ENCODE measurements around the gene DSCAM.
"Not testable (repeated sequence)": the region's sequence is repeated elsewhere in the genome, so short reads cannot be mapped to it uniquely, and the experiment has no call there.

Gene DSCAM, protein sequence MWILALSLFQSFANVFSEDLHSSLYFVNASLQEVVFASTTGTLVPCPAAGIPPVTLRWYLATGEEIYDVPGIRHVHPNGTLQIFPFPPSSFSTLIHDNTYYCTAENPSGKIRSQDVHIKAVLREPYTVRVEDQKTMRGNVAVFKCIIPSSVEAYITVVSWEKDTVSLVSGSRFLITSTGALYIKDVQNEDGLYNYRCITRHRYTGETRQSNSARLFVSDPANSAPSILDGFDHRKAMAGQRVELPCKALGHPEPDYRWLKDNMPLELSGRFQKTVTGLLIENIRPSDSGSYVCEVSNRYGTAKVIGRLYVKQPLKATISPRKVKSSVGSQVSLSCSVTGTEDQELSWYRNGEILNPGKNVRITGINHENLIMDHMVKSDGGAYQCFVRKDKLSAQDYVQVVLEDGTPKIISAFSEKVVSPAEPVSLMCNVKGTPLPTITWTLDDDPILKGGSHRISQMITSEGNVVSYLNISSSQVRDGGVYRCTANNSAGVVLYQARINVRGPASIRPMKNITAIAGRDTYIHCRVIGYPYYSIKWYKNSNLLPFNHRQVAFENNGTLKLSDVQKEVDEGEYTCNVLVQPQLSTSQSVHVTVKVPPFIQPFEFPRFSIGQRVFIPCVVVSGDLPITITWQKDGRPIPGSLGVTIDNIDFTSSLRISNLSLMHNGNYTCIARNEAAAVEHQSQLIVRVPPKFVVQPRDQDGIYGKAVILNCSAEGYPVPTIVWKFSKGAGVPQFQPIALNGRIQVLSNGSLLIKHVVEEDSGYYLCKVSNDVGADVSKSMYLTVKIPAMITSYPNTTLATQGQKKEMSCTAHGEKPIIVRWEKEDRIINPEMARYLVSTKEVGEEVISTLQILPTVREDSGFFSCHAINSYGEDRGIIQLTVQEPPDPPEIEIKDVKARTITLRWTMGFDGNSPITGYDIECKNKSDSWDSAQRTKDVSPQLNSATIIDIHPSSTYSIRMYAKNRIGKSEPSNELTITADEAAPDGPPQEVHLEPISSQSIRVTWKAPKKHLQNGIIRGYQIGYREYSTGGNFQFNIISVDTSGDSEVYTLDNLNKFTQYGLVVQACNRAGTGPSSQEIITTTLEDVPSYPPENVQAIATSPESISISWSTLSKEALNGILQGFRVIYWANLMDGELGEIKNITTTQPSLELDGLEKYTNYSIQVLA (N-terminal part only)

DNA sequence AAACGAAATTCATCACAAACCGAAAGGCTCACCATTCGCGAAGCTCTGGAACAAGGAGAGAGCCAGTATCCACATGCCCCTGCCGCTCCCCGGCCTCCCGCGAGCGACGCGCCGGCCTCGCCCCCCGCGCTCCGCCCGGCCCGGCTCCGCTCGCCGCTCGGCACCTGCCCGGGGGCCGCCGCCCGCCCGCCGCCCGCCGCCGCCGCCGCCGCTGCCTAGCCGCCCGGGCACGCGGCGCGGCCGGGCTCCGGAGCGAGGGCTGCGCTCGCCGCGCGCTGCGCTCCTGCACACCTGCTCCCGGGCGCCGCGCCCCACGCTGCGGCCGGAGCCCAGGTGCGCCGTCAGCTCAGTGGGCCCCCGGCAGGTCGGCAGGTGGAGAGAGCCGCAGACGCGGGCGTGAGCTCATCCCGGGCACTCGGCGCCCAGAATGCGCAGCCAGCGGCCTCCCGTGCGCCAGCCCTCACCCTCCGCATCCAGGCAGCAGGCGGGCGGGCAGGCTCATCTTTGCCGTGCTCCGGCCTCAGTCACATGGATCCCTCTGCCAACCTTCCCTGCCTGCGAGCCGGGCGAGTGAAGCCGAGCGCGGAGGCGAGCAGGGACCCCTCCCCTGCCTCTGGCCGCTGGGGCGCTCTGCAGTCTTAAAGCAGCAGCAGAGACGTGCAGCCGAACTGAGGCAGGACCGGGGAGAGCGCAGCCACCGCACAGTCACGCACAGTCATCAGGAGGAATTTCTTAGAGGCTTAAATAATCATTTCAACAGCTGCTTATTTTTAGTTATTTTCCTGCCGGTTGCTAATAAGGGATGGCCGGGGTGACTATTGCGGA lies at the start of gene DSCAM:
Gene DSCAM, minus strand, starts transcription at position 572 of the 825 bp plus-strand sequence. Its CDS starts 497 bp downstream, at position 75.
- Mint-ChIP-seq H3K4me1 (ENCODE audit: low read depth) (no peaks in the 10 kb centered on the region), H3K4me3 (no peak within 1 kb of the TSS), H3K9me3 (no peaks in the 10 kb centered on the region), H3K27me3 (ENCODE audit: low read depth) (peaks cover 35% of the 10 kb centered on the region), H3K27ac (no peak within 1 kb of the TSS), H3K36me3 (ENCODE audit: low read depth) (no peaks in the 10 kb centered on the region)
- DNase-seq (ENCODE audit: low spot score) = no peak

DNA sequence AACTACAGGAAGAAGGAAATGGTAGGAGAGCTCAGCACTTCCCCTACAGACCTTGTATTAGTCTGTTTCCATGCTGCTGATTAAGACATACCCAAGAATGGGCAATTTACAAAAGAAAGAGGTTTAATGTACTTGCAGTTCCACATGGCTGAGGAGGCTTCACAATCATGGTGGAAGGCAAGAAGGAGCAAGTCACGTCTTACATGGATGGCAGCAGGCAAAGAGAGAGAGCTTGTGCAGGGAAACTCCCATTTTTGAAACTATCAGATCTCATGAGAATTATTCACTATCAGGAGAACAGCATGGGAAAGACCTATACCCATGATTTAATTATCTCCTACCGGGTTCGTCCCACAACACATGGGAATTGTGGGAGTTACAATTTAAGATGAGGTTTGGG lies 48.7 kb upstream of the DSCAM start:
- H3K4me3 Mint-ChIP-seq; DNase-seq (ENCODE audit: low spot score); H3K27ac Mint-ChIP-seq; H3K4me1 Mint-ChIP-seq (ENCODE audit: low read depth); H3K36me3 Mint-ChIP-seq (ENCODE audit: low read depth); H3K27me3 Mint-ChIP-seq (ENCODE audit: low read depth): not testable (repeated sequence)
- peaks cover 27% of the 10 kb centered on the region for H3K9me3 Mint-ChIP-seq

DNA sequence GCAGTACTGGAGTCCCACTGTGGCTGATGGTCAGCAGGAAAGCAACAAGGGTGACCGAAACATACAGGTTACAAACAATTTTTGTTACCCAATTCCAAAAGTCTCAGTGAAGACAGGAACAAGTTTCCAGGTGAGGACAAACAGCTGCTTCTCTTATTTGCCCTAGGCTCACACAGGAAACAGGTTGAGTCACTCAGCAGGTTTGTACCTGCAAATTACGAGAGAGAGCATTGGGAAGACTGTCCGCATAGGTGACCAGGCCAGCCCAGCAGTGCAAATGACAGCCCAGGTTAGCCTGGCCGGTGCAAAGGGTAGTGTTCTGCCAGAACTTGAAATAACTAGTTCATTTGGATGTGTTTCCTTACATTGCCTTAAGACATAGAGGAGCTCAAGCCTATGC lies 40.0 kb upstream of the DSCAM start:
- no peaks in the 10 kb centered on the region for H3K27me3 Mint-ChIP-seq (ENCODE audit: low read depth)
- no peak for DNase-seq (ENCODE audit: low spot score)
- no peaks in the 10 kb centered on the region for H3K4me1 Mint-ChIP-seq (ENCODE audit: low read depth)
- H3K4me3 Mint-ChIP-seq = no peak overlapping the region
- H3K36me3 Mint-ChIP-seq (ENCODE audit: low read depth) = no peaks in the 10 kb centered on the region
- peaks cover 8% of the 10 kb centered on the region for H3K9me3 Mint-ChIP-seq
- H3K27ac Mint-ChIP-seq = no peak overlapping the region

DNA sequence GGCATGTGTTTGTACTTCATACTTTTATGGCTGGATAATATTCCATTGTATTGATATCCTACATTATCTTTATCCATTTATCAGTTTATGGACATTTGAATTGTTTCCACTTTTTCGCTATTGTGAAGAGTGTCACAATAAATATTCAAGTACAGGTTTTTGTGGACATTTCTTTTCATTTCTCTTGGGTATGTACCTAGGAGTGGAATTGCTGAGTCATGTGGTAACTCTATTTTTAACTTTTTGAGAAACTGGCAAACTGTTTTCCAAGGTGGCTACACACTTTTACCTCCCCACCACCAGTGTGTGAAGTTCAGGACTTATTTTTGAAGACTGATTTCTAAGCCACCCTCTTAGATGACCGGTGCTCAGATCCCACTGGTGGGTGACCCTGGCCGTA lies 39.0 kb upstream of the DSCAM start:
- Mint-ChIP-seq H3K27ac (no peak overlapping the region), H3K4me1 (ENCODE audit: low read depth) (no peaks in the 10 kb centered on the region), H3K9me3 (peaks cover 8% of the 10 kb centered on the region), H3K27me3 (ENCODE audit: low read depth) (no peaks in the 10 kb centered on the region), H3K4me3 (no peak overlapping the region), H3K36me3 (ENCODE audit: low read depth) (no peaks in the 10 kb centered on the region)
- DNase-seq (ENCODE audit: low spot score) = no peak

DNA sequence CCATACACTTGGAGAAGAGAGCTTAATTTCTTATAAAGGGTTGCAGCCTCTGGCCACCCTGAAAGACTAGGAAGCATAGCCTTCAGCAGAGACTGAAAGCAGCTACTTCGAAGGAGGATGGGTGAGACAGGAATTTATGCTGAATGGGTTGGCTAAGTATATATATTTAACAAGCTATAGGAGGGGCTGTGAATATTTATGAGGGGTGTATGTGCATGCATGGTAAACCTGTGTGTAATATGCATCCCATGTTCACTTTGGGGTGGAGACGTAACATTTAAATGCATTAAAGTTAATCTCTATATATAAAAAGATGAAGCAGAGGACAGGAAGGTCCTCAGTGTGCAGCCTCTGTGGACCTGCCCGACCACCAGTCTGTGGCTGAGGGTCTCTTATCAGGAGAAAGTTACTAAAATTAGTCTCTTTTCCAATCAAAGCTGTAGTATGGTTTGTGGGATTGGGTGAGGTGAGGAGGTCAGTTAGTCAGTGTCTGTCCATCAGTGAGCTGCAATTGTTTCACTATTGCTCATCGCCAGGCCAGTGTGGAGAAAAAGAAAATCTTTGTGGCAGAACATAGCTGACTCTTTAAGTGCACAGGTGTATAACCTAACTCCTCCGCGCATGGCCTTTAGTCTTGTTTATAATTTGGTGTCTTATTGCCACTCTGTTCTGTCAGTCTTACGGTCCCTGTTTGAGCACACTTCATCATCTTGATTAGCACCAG lies 35.4 kb upstream of the DSCAM start:
- H3K4me3 Mint-ChIP-seq = no peak overlapping the region
- no peaks in the 10 kb centered on the region for H3K27me3 Mint-ChIP-seq (ENCODE audit: low read depth)
- DNase-seq (ENCODE audit: low spot score) = no peak
- peaks cover 8% of the 10 kb centered on the region for H3K9me3 Mint-ChIP-seq
- H3K36me3 Mint-ChIP-seq (ENCODE audit: low read depth) = no peaks in the 10 kb centered on the region
- no peak overlapping the region for H3K27ac Mint-ChIP-seq
- no peaks in the 10 kb centered on the region for H3K4me1 Mint-ChIP-seq (ENCODE audit: low read depth)

DNA sequence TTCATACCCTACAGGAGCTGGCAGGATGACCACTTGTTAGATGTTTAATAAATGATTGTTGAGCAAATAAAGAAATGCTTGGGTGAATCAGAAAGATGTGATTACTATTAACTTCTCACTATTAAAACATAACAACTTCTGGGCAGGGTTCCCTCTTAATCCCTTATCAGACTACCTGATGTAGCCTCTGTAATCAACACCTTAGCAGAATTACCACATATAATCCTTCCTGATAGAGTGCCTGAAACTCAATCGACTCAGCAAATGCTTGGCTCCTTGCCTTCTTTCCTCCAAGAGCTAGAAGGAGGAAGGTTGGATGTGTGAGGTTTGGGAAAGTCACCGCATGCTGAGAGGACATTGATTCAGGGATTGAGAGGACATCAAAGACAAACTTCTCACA lies 34.8 kb upstream of the DSCAM start:
- Mint-ChIP-seq H3K27ac (no peak overlapping the region), H3K9me3 (peaks cover 8% of the 10 kb centered on the region)

DNA sequence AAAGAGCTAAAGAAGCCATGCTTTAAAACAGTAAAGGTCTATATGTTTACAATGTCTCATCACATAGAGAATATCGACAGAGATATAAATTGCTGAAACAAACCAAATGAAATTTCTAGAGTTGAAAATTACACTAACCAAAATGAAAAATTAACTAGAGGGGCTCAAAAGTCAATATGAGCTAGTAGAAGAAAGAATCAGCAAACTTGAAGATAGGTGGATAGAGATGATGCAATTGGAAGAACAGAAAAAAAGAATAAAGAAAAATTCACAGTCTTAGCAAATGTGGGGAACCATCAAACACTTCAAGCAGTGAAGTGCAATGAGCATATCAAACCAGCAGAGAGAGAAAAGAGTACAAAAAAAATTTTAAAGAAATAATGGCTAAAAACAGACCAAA lies 24.1 kb upstream of the DSCAM start:
- Mint-ChIP-seq H3K27ac (no peak overlapping the region), H3K4me3 (no peak overlapping the region), H3K27me3 (ENCODE audit: low read depth) (no peaks in the 10 kb centered on the region), H3K4me1 (ENCODE audit: low read depth) (no peaks in the 10 kb centered on the region), H3K9me3 (peaks cover 13% of the 10 kb centered on the region), H3K36me3 (ENCODE audit: low read depth) (no peaks in the 10 kb centered on the region)
- DNase-seq (ENCODE audit: low spot score) = no peak

More for the DNA sequence above, 34.8 kb upstream of the DSCAM start:
- H3K4me1 Mint-ChIP-seq (ENCODE audit: low read depth) = no peaks in the 10 kb centered on the region
- no peaks in the 10 kb centered on the region for H3K27me3 Mint-ChIP-seq (ENCODE audit: low read depth)
- H3K4me3 Mint-ChIP-seq = no peak overlapping the region
- no peak for DNase-seq (ENCODE audit: low spot score)
- H3K36me3 Mint-ChIP-seq (ENCODE audit: low read depth) = no peaks in the 10 kb centered on the region

DNA sequence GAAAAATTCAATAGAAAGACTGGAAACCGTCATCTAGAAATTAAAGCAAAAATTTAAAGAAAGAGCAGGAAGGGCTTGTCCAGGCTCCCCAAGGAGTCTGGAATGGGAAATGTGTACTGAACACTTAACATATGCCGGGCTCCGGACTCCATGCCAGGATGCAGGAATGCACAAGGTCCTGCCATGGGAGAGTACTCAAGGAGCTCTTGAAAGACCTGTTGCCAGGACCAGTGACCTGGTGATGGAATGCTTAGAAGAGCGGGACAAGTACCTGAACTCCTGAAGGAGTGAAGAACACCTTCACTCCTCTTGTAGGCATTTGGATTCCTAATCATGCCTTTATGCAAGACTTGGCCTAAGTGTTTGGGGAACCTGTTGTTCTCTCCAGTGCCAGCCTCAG lies 16.9 kb upstream of the DSCAM start:
- H3K27me3 Mint-ChIP-seq (ENCODE audit: low read depth) = no peaks in the 10 kb centered on the region
- H3K36me3 Mint-ChIP-seq (ENCODE audit: low read depth) = no peaks in the 10 kb centered on the region
- no peak for DNase-seq (ENCODE audit: low spot score)
- peaks cover 6% of the 10 kb centered on the region for H3K9me3 Mint-ChIP-seq
- no peak overlapping the region for H3K4me3 Mint-ChIP-seq
- no peaks in the 10 kb centered on the region for H3K4me1 Mint-ChIP-seq (ENCODE audit: low read depth)
- no peak overlapping the region for H3K27ac Mint-ChIP-seq

DNA sequence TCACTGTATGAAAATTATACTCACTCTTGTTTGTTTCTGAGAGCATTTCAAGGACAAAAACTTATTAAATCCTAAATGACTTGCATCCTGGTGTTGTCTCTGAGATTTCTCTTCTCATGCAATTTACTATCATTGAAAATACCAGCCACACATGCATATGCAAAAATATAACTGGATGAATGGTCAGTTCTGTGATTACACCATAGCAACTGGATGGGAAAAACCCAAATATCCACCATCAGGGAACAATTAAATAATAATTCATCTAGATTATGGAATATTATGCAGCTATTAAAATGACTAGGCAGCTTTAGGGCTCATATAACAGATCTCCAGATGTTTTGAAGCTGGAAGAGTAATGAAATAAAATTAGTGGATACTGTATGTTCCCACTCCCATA lies 11.6 kb upstream of the DSCAM start:
- no peak for DNase-seq (ENCODE audit: low spot score)
- no peaks in the 10 kb centered on the region for H3K4me1 Mint-ChIP-seq (ENCODE audit: low read depth)
- peaks cover 3% of the 10 kb centered on the region for H3K9me3 Mint-ChIP-seq
- no peak overlapping the region for H3K4me3 Mint-ChIP-seq
- no peak overlapping the region for H3K27ac Mint-ChIP-seq
- no peaks in the 10 kb centered on the region for H3K36me3 Mint-ChIP-seq (ENCODE audit: low read depth)
- no peaks in the 10 kb centered on the region for H3K27me3 Mint-ChIP-seq (ENCODE audit: low read depth)

DNA sequence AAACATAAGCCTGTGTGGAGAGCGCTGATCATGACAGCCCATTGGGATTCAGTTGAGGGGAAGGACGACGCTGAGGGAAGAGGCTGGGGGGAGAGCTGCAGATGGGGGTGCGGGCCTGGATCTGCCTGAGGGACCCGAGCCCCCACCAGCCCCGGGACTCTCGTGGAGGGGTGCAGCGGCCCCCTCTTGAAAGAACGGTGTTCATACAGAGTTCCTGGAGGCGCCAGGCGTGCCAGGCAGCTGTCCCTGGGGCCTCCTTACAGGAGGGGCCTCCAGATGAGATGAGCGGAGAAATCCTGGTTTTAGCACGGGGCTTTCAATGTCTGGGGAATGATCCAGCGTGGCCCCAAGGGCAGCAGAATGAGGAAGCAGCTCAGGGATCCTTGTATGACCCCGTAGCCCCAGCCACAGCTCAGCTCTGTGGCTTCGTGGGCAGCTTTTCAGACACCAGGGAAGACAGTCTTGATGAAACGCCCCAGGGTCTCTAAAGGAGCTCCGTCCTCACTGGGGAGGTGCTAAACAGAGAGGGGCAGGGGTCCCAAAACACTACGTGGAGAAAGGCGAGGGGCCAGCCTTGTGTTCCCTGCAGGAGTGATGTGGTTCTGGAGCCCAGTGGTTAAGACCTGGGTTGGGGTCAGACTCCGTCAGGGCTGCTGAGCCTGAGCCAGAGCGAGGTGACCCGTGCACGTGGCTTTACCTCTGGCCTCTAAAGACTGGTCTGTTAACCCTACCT lies 7.2 kb upstream of the DSCAM start:
- no peaks in the 10 kb centered on the region for H3K27me3 Mint-ChIP-seq (ENCODE audit: low read depth)
- H3K4me1 Mint-ChIP-seq (ENCODE audit: low read depth) = no peaks in the 10 kb centered on the region
- H3K36me3 Mint-ChIP-seq (ENCODE audit: low read depth) = no peaks in the 10 kb centered on the region
- no peak overlapping the region for H3K27ac Mint-ChIP-seq
- no peak overlapping the region for H3K4me3 Mint-ChIP-seq
- H3K9me3 Mint-ChIP-seq = no peaks in the 10 kb centered on the region
- no peak for DNase-seq (ENCODE audit: low spot score)

DNA sequence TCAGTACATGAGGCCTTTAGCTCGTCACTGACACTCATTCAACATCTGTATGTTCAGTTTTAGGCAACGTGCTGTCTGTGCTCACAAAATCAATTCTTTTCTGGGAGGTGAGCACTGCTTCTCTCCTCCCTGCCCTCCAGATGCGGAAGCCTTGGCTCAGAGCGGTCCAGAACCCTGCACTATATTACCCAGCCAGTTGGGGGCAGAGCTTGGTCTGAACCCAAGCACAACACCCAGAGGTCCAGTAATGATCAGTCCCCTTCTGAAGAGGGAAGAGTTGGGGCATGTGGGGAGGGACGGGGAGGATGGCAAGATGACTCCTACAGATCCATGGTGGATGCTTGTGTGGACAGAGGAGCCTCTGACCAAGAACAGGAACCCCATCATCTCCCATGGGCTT lies 5.6 kb upstream of the DSCAM start:
- no peaks in the 10 kb centered on the region for H3K4me1 Mint-ChIP-seq (ENCODE audit: low read depth)
- H3K27ac Mint-ChIP-seq = no peak overlapping the region
- no peak overlapping the region for H3K4me3 Mint-ChIP-seq
- H3K9me3 Mint-ChIP-seq = no peaks in the 10 kb centered on the region
- H3K27me3 Mint-ChIP-seq (ENCODE audit: low read depth) = peaks cover 8% of the 10 kb centered on the region
- no peak for DNase-seq (ENCODE audit: low spot score)
- H3K36me3 Mint-ChIP-seq (ENCODE audit: low read depth) = no peaks in the 10 kb centered on the region

DNA sequence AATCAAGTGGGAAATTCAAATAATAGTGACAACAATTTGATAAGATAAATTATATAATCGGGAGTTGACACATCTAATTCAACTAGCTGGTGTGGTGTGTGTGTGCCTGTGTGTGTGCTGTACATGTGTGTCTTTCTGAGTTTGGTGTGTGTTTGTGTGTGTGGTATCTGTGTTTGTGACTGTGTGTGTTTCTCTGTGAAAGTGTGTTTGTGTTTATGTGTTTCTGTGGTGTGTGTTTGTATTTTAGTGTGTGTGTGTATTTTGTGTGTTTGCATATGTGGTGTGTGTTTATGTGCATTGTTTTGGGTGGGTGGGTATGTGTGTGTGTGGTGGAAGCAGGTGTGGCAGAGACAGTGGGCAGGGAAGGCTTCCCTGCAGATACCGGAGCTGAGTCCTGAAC lies 4.8 kb upstream of the DSCAM start:
- Mint-ChIP-seq H3K27me3 (ENCODE audit: low read depth) (peaks cover 14% of the 10 kb centered on the region), H3K27ac (no peak overlapping the region), H3K4me1 (ENCODE audit: low read depth) (no peaks in the 10 kb centered on the region), H3K9me3 (no peaks in the 10 kb centered on the region), H3K4me3 (no peak overlapping the region), H3K36me3 (ENCODE audit: low read depth) (no peaks in the 10 kb centered on the region)
- DNase-seq (ENCODE audit: low spot score) = no peak

Data from T-helper 2 cell treated with Interferon-gamma antibody and Interleukin-4, amounts not matched to agents 5 μg/mL and 100 μg/mL, for 36 hours (primary cell).